ENCODE measurements around the gene RAI1.
A peak's percentile ranks its signal among the peaks of the same experiment; 100 is the strongest.

The RAI1 gene

GRCh38 chr17:17711641-17712162, 30.4 kb downstream of the RAI1 start:
- no peak for DNase-seq (ENCODE audit: extremely low spot score)
- no peak for TF ChIP-seq CTCF (IDR thresholded peaks at IDR 0.05; ENCODE audit: control extremely low read depth, extremely low read depth, low read depth, missing control alignments)
- ChIA-PET POLR2A (interaction anchor here (0.6 kb wide), 1 partner anchor 24 kb away, joined by 6 read pairs; no protein-coding TSS in a partner anchor), CTCF (interaction anchor here (1.0 to 1.2 kb wide), 3 partner anchors 17 to 322 kb away, joined by 3 read pairs; no protein-coding TSS in a partner anchor)

GRCh38 chr17:17712268-17712924, 31.1 kb downstream of the RAI1 start:
- CTCF ChIA-PET: interaction anchor here (1.0 to 1.2 kb wide), 3 partner anchors 16 to 321 kb away, joined by 3 read pairs; no protein-coding TSS in a partner anchor

GRCh38 chr17:17713839-17714238, 32.6 kb downstream of the RAI1 start:
- ChIA-PET POLR2A (no interaction called here), CTCF (interaction anchor here (1.0 to 1.6 kb wide), 3 partner anchors 25 to 34 kb away, joined by 3 to 5 read pairs (median 3); no protein-coding TSS in a partner anchor)
- no peak for DNase-seq (ENCODE audit: extremely low spot score)
- TF ChIP-seq CTCF (IDR thresholded peaks at IDR 0.05; ENCODE audit: control extremely low read depth, extremely low read depth, low read depth, missing control alignments): no peak

More at GRCh38 chr17:17712268-17712924, 31.1 kb downstream of the RAI1 start:
- TF ChIP-seq CTCF (IDR thresholded peaks at IDR 0.05; ENCODE audit: control extremely low read depth, extremely low read depth, low read depth, missing control alignments): no peak
- POLR2A ChIA-PET: interaction anchor here (0.6 kb wide), 1 partner anchor 25 kb away, joined by 6 read pairs; no protein-coding TSS in a partner anchor
- peak; percentile 74 for DNase-seq (ENCODE audit: extremely low spot score)

- no peak for TF ChIP-seq CTCF (IDR thresholded peaks at IDR 0.05; ENCODE audit: control extremely low read depth, extremely low read depth, low read depth, missing control alignments)
- CTCF ChIA-PET: interaction anchor here (0.9 to 1.6 kb wide), 5 partner anchors 25 to 48 kb away, joined by 3 to 5 read pairs (median 3); no protein-coding TSS in a partner anchor
- no peak for DNase-seq (ENCODE audit: extremely low spot score)
- POLR2A ChIA-PET: no interaction called here
Measured at GRCh38 chr17:17714261-17714866, 33.1 kb downstream of the RAI1 start.

- no peak for TF ChIP-seq CTCF (IDR thresholded peaks at IDR 0.05; ENCODE audit: control extremely low read depth, extremely low read depth, low read depth, missing control alignments)
- ChIA-PET POLR2A (no interaction called here), CTCF (interaction anchor here (0.9 to 1.6 kb wide), 4 partner anchors 33 to 48 kb away, joined by 3 to 5 read pairs (median 3); no protein-coding TSS in a partner anchor)
- DNase-seq (ENCODE audit: extremely low spot score): no peak
Measured at GRCh38 chr17:17714879-17715278, 33.6 kb downstream of the RAI1 start.

- no peak for TF ChIP-seq CTCF (IDR thresholded peaks at IDR 0.05; ENCODE audit: control extremely low read depth, extremely low read depth, low read depth, missing control alignments)
- ChIA-PET POLR2A (no interaction called here), CTCF (no interaction called here)
- DNase-seq (ENCODE audit: extremely low spot score): no peak
Measured at GRCh38 chr17:17716837-17717523, 35.7 kb downstream of the RAI1 start.

Measured in GM10248 (cell line).